H1 (cell line): ENCODE measurements around the gene LTBR. TPM values are rescaled to one million over a fixed set of nuclear protein-coding genes. Genes with fewer than 3 reads are reported as not detected.

Experiments used
- CTCF ChIA-PET: fragments of 300-600 bp; sonication (Branson Sonifier 250); formaldehyde crosslinking; loops from one replicate; lab custom pipeline; 2021; ENCODE audit not compliant: partially characterized antibody; lab: Charles Lee
- POLR2A ChIA-PET: fragments of 300-600 bp; sonication (Branson Sonifier 250); formaldehyde crosslinking; loops from one replicate; lab custom pipeline; 2021; ENCODE audit warnings: inconsistent platforms; ENCODE audit not compliant: partially characterized antibody; lab: Charles Lee
- DNase-seq, 2 experiments: peaks; one replicate each; pipeline versions ENCODE4 v3.0.0 to v3.0.0-alpha.2; 2010 to 2022; ENCODE audit warnings: low spot score in 2 of 2, low read depth in 1 of 2, mixed read lengths in 1 of 2
- FAIRE-seq: peaks from 2 replicates; lab custom pipeline; 2011; peaks lifted over from hg19 to GRCh38; lab: Jason Lieb, UNC
- H2AFZ ChIP-seq: 2 replicates; pipeline ENCODE4 v1.8.1; 2012; ENCODE audit warnings: low read length, inconsistent platforms
- H2AK5ac ChIP-seq: 2 replicates; pipeline ENCODE4 v1.6.1; 2013; ENCODE audit warnings: low read depth, low read length
- H2BK120ac ChIP-seq: replicated peaks from 2 replicates; pipeline ENCODE3; 2013; ENCODE audit warnings: low read depth, low read length, inconsistent platforms
- H2BK12ac ChIP-seq: 2 replicates; pipeline ENCODE4 v1.6.1; 2013; ENCODE audit warnings: low read depth, low read length
- H2BK15ac ChIP-seq: 2 replicates; pipeline ENCODE4 v1.6.1; 2013; ENCODE audit warnings: low read length
- H2BK20ac ChIP-seq: 2 replicates; pipeline ENCODE4 v1.6.1; 2013; ENCODE audit warnings: low read length
- H2BK5ac ChIP-seq: 2 replicates; pipeline ENCODE4 v1.6.1; 2013; ENCODE audit warnings: low read depth, low read length
- H3K14ac ChIP-seq: 2 replicates; pipeline ENCODE4 v1.6.1; 2013; ENCODE audit warnings: inconsistent platforms; ENCODE audit not compliant: insufficient read length
- H3K18ac ChIP-seq: 2 replicates; pipeline ENCODE4 v1.6.1; 2013; ENCODE audit warnings: low read length; ENCODE audit errors: extremely low read depth
- H3K23ac ChIP-seq: 2 replicates; pipeline ENCODE4 v1.6.1; 2013; ENCODE audit warnings: inconsistent platforms; ENCODE audit not compliant: insufficient read length
- H3K23me2 ChIP-seq: 2 replicates; pipeline ENCODE4 v1.6.1; 2013; ENCODE audit warnings: low read depth, low read length
- H3K27ac ChIP-seq: 2 replicates; pipeline ENCODE4 v1.6.1; 2011; ENCODE audit warnings: low read depth, low read length, inconsistent platforms
- H3K27me3 ChIP-seq, 4 experiments: replicated peaks in 1 of 4; 1 replicate in 1 of 4; 2 replicates in 3 of 4; pipeline versions ENCODE4 v1.6.1 to v1.8.1; 2011 to 2013; ENCODE audit warnings: low read length in 3 of 4, mild to moderate bottlenecking in 3 of 4, inconsistent platforms in 2 of 4, mixed read lengths in 2 of 4, moderate library complexity in 1 of 4; ENCODE audit not compliant: control insufficient read depth in 3 of 4, insufficient read depth in 3 of 4; ENCODE audit errors: extremely low read depth in 1 of 4
- H3K36me3 ChIP-seq, 4 experiments: 2 replicates each; pipeline versions ENCODE4 v1.6.1 to v1.8.1; 2011 to 2013; ENCODE audit warnings: mild to moderate bottlenecking in 4 of 4, low read length in 3 of 4, moderate library complexity in 2 of 4, control low read depth in 1 of 4, inconsistent platforms in 1 of 4; ENCODE audit not compliant: insufficient read depth in 4 of 4, control insufficient read depth in 2 of 4
- H3K4ac ChIP-seq: replicated peaks from 2 replicates; pipeline ENCODE3; 2013; ENCODE audit warnings: low read length, low read depth, mixed read lengths, inconsistent platforms; ENCODE audit not compliant: insufficient read length
- H3K4me1 ChIP-seq, 4 experiments: replicated peaks in 1 of 4; 1 replicate in 1 of 4; 2 replicates in 3 of 4; pipeline versions ENCODE4 v1.6.1 to v1.8.1; 2011 to 2013; ENCODE audit warnings: low read length in 3 of 4, inconsistent platforms in 2 of 4, mixed read lengths in 1 of 4; ENCODE audit not compliant: insufficient read depth in 4 of 4, control insufficient read depth in 3 of 4
- H3K4me2 ChIP-seq, 2 experiments: 2 replicates each; pipeline versions ENCODE4 v1.6.1 to v1.8.1; 2011 to 2013; ENCODE audit warnings: low read depth in 2 of 2, low read length in 2 of 2, control low read depth in 1 of 2, inconsistent platforms in 1 of 2, mild to moderate bottlenecking in 1 of 2; ENCODE audit not compliant: insufficient read depth in 1 of 2
- H3K4me3 ChIP-seq, 4 experiments: fragments of 200-600, 300-600 bp in 1 of 4; sonication (generic), shearing (Covaris generic), sonication (Bioruptor Twin) in 1 of 4; 2 replicates each; pipeline versions ENCODE4 v1.5.1 to v1.8.1; 2011 to 2016; ENCODE audit warnings: low read length in 4 of 4, low read depth in 3 of 4, control low read depth in 2 of 4, inconsistent platforms in 2 of 4, mild to moderate bottlenecking in 2 of 4, mixed read lengths in 1 of 4, moderate library complexity in 1 of 4; ENCODE audit not compliant: insufficient read depth in 2 of 4; ENCODE audit errors: extremely low read depth in 1 of 4
- H3K56ac ChIP-seq: replicated peaks from 2 replicates; pipeline ENCODE3; 2013; ENCODE audit warnings: low read depth, mild to moderate bottlenecking, mixed read lengths, low read length, inconsistent platforms; ENCODE audit not compliant: insufficient read length
- H3K79me1 ChIP-seq: 2 replicates; pipeline ENCODE4 v1.6.1; 2013; ENCODE audit warnings: low read depth, low read length, control low read depth
- H3K79me2 ChIP-seq, 2 experiments: 2 replicates each; pipeline versions ENCODE4 v1.6.1 to v1.8.1; 2012 to 2013; ENCODE audit warnings: low read length in 2 of 2, mild to moderate bottlenecking in 2 of 2, inconsistent platforms in 1 of 2; ENCODE audit not compliant: insufficient read depth in 2 of 2, control insufficient read depth in 1 of 2
- H3K9ac ChIP-seq, 4 experiments: replicated peaks in 1 of 4; 1 replicate in 1 of 4; 2 replicates in 3 of 4; pipeline versions ENCODE4 v1.6.1 to v1.8.1; 2011 to 2013; ENCODE audit warnings: low read depth in 3 of 4, low read length in 3 of 4, control low read depth in 2 of 4, mild to moderate bottlenecking in 2 of 4, moderate library complexity in 2 of 4, inconsistent platforms in 1 of 4; ENCODE audit errors: extremely low read depth in 1 of 4
- H3K9me3 ChIP-seq, 2 experiments: 2 replicates each; pipeline versions ENCODE4 v1.6.1 to v1.8.1; 2012 to 2013; ENCODE audit warnings: mild to moderate bottlenecking in 2 of 2, moderate library complexity in 2 of 2, control low read depth in 1 of 2, inconsistent platforms in 1 of 2, low read depth in 1 of 2, low read length in 1 of 2, mixed read lengths in 1 of 2; ENCODE audit not compliant: insufficient read depth in 2 of 2
- H4K20me1 ChIP-seq, 2 experiments: replicated peaks in 1 of 2; 2 replicates each; pipeline versions ENCODE3 to v1.8.1; 2011 to 2013; ENCODE audit warnings: inconsistent platforms in 2 of 2, low read length in 2 of 2, mild to moderate bottlenecking in 1 of 2; ENCODE audit not compliant: insufficient read depth in 2 of 2, control insufficient read depth in 1 of 2
- H4K5ac ChIP-seq: 2 replicates; pipeline ENCODE4 v1.6.1; 2013; ENCODE audit warnings: low read length, low read depth, mixed read lengths, inconsistent platforms; ENCODE audit not compliant: insufficient read length
- H4K8ac ChIP-seq: 2 replicates; pipeline ENCODE4 v1.8.0; 2013; ENCODE audit warnings: mild to moderate bottlenecking, moderate library complexity, low read length, inconsistent platforms; ENCODE audit not compliant: insufficient read depth; ENCODE audit errors: extremely low read depth
- H4K91ac ChIP-seq: replicated peaks from 2 replicates; pipeline ENCODE3; 2013; ENCODE audit warnings: low read length, mixed read lengths, inconsistent platforms; ENCODE audit not compliant: insufficient read length
- CBX5 ChIP-seq: fragments of 300-800, 300-1000 bp; sonication (generic); IDR thresholded peaks from 2 replicates; pipeline ENCODE4 v1.7.1; 2016; ENCODE audit warnings: antibody characterized with exemption, low read length, low read depth
- CHD2 ChIP-seq: IDR thresholded peaks from 2 replicates; pipeline ENCODE4 v1.6.1; 2012; ENCODE audit warnings: low read length, improper control_type of control experiment
- EGR1 ChIP-seq: IDR thresholded peaks from 2 replicates; pipeline ENCODE4 v1.6.1; 2011; ENCODE audit warnings: low read depth, low read length, borderline replicate concordance
- JUND ChIP-seq: IDR thresholded peaks from 2 replicates; pipeline ENCODE4 v1.6.1; 2011; ENCODE audit warnings: mild to moderate bottlenecking, improper control_type of control experiment, low read length
- KDM1A ChIP-seq: fragments of 200-600, 300-600 bp; sonication (generic); IDR thresholded peaks from 2 replicates; pipeline ENCODE4 v1.7.1; 2016; ENCODE audit warnings: mild to moderate bottlenecking, low read length, borderline replicate concordance
- KDM4A ChIP-seq: IDR thresholded peaks from one replicate; pipeline ENCODE4 v1.7.1; 2012; ENCODE audit warnings: low read depth, mild to moderate bottlenecking, moderate library complexity, low read length, inconsistent platforms; ENCODE audit not compliant: severe bottlenecking
- MAFK ChIP-seq: IDR thresholded peaks from 2 replicates; pipeline ENCODE4 v1.6.1; 2012; ENCODE audit warnings: low read depth, mild to moderate bottlenecking, improper control_type of control experiment, low read length
- MAX ChIP-seq: IDR thresholded peaks from 2 replicates; pipeline ENCODE4 v1.6.1; 2012; ENCODE audit warnings: inconsistent platforms
- SAP30 ChIP-seq: fragments of 300-600 bp; sonication (generic); IDR thresholded peaks from 2 replicates; pipeline ENCODE4 v1.7.1; 2012; ENCODE audit warnings: low read length, moderate library complexity, mild to moderate bottlenecking, inconsistent platforms; ENCODE audit not compliant: insufficient read depth, insufficient replicate concordance
- SIX5 ChIP-seq: IDR thresholded peaks from 2 replicates; pipeline ENCODE4 v1.6.1; 2011; ENCODE audit warnings: mild to moderate bottlenecking, low read depth, low read length
- SRF ChIP-seq: IDR thresholded peaks from 2 replicates; pipeline ENCODE4 v1.6.1; 2011; ENCODE audit warnings: mild to moderate bottlenecking, low read depth, low read length, moderate library complexity
- WGBS, 2 experiments: shearing (Covaris generic) in 1 of 2; methylation state at CpG; one replicate each; pipeline versions ENCODE4 v1.1.6 to v1.1.7; 2013 to 2015; ENCODE audit warnings: low lambda C conversion rate in 2 of 2, mixed read lengths in 2 of 2, inconsistent platforms in 1 of 2, low coverage in 1 of 2, missing lambda C conversion rate in 1 of 2; ENCODE audit not compliant: insufficient replicate concordance in 2 of 2, insufficient coverage in 1 of 2, insufficient read length in 1 of 2; ENCODE audit errors: extremely low coverage in 1 of 2, missing lambda C conversion rate in 1 of 2; 5-methylcytosine and 5-hydroxymethylcytosine counted together
- polyA plus RNA-seq, 7 experiments: library from polyadenylated mRNA; depleted of rRNA in 3 of 7; stranded (reverse) in 5 of 7; unstranded in 2 of 7; fragments of >200 nt in 5 of 7; fragments of 200-250 nt in 2 of 7; gene quantifications; 1 replicate in 5 of 7; 2 replicates in 1 of 7; 4 replicates in 1 of 7; pipeline versions ENCODE4 v1.2.1 to v1.2.3, GENCODE V29; 2011 to 2013; ENCODE audit warnings: missing spikeins in 2 of 7, mixed read lengths in 2 of 7
- total RNA-seq: library from RNA; stranded (reverse); fragmentation: NEBNext Ultra II Directional; extraction: Animal tissue kit (Norgen Biotek cat#: 25700); gene quantifications from 2 replicates; pipeline ENCODE4 v1.2.1, GENCODE V29; 2021

LTBR gene
- total and polyA plus RNA-seq, 2 of the 8 experiments (the other 6 are each of a cell fraction or from before 2014, with no cell fraction given): 5.1 to 6.3 TPM

- CTCF ChIA-PET: interaction anchor here (0.7 to 2.7 kb wide), 8 partner anchors 8 to 113 kb away, joined by 3 to 11 read pairs (median 4); no protein-coding TSS in a partner anchor
- H2BK12ac ChIP-seq: no peak overlapping the region
- no peak overlapping the region for H3K9ac ChIP-seq
- H3K9me3 ChIP-seq: no peaks in the 10 kb centered on the region
- H3K18ac ChIP-seq: no peak overlapping the region
- H4K5ac ChIP-seq: no peak overlapping the region
- FAIRE-seq (no peak), DNase-seq (no peak)
- H3K23ac ChIP-seq: no peak overlapping the region
- no peak overlapping the region for H2AFZ ChIP-seq
- WGBS, 2 experiments: 88% methylated on average over 9 of the region's 9 CpGs; no CpG with 5 or more reads in 1 of the 2 experiments
- 0 out of 2 replicates have a peak overlapping the region, but pooled peaks have one; percentile 19 for H4K8ac ChIP-seq
- H2BK120ac ChIP-seq: no peak overlapping the region
- no peak overlapping the region for H3K56ac ChIP-seq
- H3K4me3 ChIP-seq: no peak overlapping the region
- H3K4me1 ChIP-seq: peaks cover 0 to 9% (median 0%) of the 10 kb centered on the region in 4 experiments; a peak in 4 of 7 replicates
- H3K23me2 ChIP-seq: no peaks in the 10 kb centered on the region
- H2AK5ac ChIP-seq: no peak overlapping the region
- H3K27ac ChIP-seq: no peak overlapping the region
- H4K91ac ChIP-seq: no peak overlapping the region
- peaks cover 0 to 2% of the 10 kb centered on the region in 2 experiments for H4K20me1 ChIP-seq
- H3K79me2 ChIP-seq: no peaks in the 10 kb centered on the region
- H3K14ac ChIP-seq: no peak overlapping the region
- no peaks in the 10 kb centered on the region for H3K27me3 ChIP-seq
- H2BK20ac ChIP-seq: no peak overlapping the region
- peaks cover 8 to 56% (median 20%) of the 10 kb centered on the region in 4 experiments; a peak in 7 of 8 replicates for H3K36me3 ChIP-seq
- H3K4me2 ChIP-seq: no peak overlapping the region
- H2BK5ac ChIP-seq: no peak overlapping the region
- H2BK15ac ChIP-seq: no peak overlapping the region
- POLR2A ChIA-PET: interaction anchor here (0.7 to 10.6 kb wide), 11 partner anchors 9 to 185 kb away, joined by 3 to 141 read pairs (median 4); partner anchors contain the start of genes PLEKHG6 and TNFRSF1A
- no peak overlapping the region for H3K4ac ChIP-seq
- no peaks in the 10 kb centered on the region for H3K79me1 ChIP-seq
- TF ChIP-seq MAX: no peak
- TF ChIP-seq SIX5: no peak
- TF ChIP-seq EGR1: no peak
- no peak for TF ChIP-seq SRF
- TF ChIP-seq CBX5: no peak
- no peak for TF ChIP-seq JUND
- TF ChIP-seq MAFK: no peak
- no peak for TF ChIP-seq KDM1A
- no peak for TF ChIP-seq SAP30
- no peak for TF ChIP-seq CHD2
- no peak for TF ChIP-seq KDM4A
These were observed 31.5 kb upstream of the LTBR start for GRCh38 chr12:6352193-6353173.
